Measurements from ENCODE around the gene BAG1.
A peak's percentile ranks its signal among the peaks of the same experiment; 100 is the strongest.

Gene BAG1

DNA sequence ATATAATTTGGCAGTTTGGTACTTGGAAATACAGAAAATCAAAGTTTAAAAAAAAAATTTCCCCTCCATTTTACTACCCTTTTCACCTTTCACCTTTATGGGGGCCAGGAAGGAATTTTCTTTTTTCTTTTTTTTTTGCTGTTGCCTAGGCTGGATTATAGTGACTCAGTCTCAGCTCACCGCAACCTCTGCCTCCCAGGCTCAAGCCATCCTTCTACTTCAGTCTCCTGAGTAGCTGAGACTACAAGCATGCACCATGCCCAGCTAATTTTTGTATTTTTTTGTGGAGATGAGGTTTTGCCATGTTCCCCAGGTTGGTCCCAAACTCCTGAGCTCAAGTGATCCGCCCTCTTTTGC is 9.4 kb upstream of the BAG1 start:
- DNase-seq (ENCODE audit: low read depth, low spot score), result no peak

DNA sequence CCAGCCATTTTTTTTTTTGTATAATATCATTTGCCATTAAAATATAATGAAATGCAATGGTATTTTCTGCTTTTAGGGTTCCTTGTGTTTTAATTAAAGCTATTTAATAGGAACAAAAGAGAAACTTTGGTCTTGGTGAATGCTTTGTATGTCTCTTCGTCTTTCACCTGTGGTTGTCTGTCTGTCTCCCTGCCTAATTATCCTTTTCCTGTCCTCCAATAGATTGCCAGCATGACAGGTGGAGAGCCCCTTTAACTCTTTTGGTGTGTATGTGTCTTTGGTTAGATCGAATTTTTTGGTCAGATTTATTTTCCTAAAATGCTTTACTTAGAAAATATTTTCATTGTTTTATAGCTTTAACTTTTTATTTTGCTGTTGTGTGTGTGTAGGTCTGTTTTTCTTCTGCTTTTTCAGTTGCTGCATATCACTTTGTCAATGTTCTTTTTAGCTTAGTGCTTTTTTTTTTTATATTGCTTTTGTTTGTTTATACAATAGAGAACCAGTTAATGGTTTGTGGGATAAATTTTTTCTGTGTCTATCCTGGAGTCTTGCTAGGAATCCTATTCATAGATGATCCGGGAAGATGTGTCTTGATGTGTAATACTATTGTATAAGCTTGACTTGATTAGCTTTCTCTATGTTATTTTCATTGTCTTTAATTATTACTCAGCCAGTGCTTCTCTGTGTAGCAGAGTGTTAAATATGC is 8.9 kb upstream of the BAG1 start:
- DNase-seq (ENCODE audit: low read depth, low spot score), result no peak

DNA sequence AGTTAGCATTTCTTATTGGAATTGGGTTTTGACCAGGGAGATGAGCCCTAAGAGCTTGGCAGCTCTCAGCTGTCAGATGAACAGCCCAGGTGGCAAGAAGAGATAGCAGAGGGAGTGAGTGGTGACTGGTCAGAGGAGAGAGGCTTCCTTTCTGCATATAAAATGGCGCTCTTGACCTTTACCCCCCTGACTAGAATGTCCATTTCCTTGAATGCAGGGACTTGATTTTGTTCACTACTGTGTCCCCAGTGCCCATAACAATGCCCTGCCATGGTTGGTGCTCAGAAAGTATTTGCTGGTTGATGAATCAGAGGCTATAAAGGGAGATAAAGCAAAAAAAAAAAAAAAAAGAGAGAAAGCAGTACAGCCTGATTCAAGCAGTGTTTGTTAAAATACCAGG is 7.6 kb upstream of the BAG1 start:
- no peak for DNase-seq (ENCODE audit: low read depth, low spot score)

DNA sequence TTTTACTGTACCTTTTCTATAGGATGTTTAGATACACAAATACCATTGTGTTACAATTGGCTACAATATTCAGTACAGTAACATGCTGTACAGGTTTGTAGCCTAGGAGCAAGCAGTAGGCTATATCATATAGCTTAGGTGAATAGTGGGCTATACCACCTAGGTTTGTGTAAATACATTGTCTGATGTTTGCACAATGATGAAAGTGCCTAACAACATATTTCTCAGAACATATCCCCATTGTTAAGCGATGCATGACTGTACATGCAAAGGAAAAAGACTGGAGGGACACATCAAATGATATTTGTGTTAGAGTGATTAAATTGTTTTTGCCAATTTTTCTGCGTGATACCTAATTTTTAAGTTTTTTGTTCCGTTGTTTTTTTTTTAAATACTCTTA is 5.6 kb upstream of the BAG1 start:
- no peak for DNase-seq (ENCODE audit: low read depth, low spot score)

DNA sequence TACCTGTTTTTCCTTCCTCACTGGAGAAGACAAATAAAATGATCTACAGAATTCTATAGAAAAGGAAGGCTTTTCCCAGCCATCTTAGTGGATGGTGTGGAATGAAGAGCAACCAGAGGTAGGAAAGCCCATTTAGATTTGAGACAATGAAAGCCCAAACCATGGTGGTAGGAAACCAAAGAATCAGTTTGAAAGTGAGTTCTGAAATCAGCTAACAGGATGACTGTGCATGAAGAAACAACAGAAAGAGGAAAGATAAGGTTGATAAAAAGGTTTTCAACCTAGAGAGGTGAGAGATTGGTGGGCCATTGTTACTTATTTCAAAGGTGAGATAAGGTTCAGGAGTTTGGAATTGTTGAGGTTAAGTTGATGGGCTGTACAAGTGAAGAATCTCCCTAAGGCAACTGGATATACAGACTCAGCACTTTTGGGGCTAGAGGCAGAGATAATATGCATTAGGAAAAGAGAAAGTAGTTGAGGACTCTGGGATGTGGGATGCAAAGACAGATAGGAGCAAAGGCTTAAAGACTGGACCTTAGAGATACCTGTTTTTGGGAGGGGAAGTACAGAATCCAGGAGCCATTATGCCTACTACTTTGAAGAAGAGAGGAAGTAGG is 2.8 kb upstream of the BAG1 start:
- no peak for DNase-seq (ENCODE audit: low read depth, low spot score)

DNA sequence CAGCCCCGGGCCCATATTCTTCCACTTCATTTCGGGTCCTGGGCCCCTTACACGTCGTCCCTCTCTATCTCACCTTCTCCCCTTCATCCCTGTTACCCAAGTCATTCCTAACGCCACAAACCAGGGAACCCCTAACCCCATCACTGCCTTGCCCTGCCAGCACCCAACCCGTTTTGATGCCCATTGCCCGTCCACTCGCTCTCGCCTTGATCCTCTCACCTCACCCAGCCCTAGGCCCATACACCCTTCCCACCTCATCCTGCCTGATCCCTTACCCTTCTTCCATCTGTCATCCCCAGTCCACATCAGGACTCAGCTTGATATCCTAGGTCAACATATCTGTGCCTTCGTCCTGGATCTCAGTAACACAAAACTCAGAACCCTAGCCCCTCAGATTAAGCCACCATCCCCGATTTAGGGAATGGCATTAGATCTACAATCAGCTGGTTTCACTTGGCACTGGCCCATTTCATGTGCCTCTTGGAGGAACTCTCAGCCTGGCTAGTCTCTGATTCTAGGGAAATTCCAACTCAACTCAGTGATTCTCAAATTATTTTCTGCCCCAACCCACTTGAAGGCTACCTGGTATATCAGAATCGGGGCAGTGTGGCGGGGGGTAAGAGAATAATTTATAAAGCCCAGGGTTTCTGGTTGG is 830 bp upstream of the BAG1 start:
- no peak for DNase-seq (ENCODE audit: low read depth, low spot score)

DNA sequence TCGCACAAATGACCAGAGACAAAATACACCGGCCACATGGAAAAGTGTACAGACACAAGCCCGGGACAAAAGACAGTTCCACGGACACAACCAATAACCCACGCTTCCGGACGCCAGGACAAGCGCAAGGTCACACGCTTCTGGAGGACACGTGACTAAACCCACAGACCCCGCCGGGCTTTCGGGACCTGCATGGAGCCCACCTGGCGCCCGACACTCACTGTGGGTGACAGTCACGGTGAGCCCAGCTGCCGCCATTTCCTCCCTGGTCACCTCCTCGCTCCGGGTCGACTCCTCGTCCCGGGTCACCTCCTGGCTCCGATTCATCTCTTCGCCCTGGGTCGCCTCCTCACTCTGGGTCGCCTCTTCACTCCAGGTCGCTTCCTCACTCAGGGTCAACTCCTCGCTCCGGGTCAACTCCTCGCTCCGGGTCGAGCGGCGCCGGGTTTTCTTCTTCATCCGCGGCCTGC is 470 bp downstream of the BAG1 start:
- peak; percentile 6 for DNase-seq (ENCODE audit: low read depth, low spot score)

DNA sequence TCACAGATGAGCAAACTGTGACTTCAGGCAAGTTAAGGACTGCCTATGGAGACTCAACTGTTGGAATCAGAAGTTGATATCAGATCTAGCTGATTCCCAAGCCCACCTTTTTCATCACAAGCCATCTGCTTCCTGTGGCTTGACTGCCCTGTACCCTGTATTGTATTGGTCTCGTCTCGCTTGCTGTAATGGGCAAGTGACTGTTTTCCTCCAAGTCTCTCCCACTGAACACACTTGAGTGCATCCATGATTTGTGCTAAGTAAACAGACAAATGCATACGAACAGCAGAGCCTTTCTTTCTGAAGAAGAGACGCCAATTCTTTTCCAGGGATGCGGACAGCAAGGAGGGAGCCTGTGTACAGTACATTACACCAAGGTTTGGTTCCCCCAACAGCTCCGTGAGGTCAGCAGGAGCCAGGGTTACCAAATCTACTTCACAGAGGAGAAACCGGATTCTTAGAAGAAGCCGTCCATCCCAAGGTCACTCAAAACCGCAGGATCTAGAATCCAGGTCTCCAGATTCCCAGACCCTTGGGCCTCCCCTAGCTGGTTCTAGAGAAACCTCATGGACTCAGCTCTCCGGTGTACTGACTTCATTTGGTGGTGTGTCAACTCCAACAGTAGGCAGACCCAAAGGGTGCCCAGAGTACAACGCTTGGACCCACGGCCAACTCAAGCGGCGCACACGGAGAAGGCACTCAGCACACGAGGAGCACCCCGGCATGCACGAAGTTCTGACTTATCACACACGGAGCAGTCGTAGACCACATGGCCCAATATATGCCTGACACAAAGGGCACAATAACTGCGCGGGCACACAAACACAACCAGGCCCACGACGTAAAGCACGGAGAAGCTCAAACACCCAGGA is 1.1 kb downstream of the BAG1 start:
- no peak for DNase-seq (ENCODE audit: low read depth, low spot score)

DNA sequence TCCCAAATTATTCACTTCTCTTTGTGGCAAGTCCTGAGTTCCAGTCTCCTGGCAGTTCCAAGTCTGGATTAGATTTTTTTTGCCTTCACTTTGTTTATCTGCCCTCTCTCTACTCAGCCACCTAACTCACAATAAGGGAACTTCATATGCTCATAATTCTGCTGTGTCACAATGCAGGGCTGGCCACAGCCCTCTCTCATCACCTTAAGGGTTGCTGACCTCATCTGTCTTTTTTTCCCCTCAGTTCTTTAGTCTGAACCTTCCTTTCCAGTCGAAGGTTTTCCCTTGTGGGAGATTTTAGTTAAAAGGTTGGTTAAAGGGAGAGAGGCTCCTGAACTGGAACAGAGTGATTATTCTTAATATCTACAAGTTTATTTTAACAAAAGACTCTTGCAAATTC is 4.1 kb downstream of the BAG1 start:
- no peak for DNase-seq (ENCODE audit: low read depth, low spot score)

DNA sequence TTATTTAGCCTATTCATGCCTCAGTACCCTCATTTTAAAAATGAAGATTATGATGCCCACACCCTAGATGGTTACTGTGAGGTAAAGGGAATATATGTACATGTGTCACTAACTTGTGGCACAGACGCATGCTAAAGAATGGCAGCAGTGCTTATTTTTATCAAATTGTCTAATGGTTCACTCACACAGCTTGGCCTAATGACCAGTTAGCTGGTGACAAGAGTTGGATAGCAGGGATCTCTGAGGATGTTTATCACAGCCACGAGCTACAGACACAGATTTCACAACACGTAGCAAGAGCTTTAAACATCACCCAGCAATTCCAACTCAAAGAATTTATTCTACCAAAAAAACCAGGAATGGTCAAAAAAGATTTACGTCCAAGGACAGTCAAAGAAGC is 7.2 kb downstream of the BAG1 start:
- no peak for DNase-seq (ENCODE audit: low read depth, low spot score)

DNA sequence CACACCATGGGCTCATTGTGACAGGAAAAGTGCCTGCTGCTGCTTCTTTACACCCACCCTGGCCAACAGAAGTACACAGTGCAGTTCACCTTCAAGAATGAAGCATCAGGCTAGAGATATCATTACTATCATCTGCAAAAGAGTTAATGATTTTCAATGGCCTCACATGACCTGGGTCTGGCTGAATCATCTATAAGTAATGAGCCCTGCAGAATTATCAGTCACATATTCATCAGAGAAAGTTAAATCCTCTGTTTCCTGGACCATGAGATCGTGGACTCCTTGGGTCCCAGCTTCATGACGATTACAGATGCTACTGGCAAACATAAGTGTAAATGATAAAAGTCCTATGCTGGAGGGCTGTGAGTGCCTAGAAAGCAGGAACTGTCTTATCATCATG is 8.3 kb downstream of the BAG1 start:
- no peak for DNase-seq (ENCODE audit: low read depth, low spot score)

DNA sequence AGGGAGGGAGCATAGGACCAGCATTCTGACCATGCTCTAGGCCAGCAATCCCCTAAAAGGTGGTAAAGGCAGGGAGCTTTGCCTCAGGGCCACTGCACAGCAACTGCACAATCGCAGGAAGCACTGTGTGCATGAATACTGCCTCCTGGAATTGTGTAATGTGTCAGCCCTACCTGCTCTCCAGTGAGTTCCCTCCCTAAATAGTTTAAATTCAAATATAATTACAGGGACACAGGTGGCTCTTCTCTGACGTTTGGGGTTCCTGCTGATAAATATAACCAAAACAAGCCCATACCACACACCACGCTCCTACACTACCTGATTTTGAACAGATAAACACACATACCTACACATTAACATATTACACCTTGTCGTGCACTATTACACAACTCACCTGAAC is 9.0 kb downstream of the BAG1 start:
- DNase-seq (ENCODE audit: low read depth, low spot score), result no peak

DNA sequence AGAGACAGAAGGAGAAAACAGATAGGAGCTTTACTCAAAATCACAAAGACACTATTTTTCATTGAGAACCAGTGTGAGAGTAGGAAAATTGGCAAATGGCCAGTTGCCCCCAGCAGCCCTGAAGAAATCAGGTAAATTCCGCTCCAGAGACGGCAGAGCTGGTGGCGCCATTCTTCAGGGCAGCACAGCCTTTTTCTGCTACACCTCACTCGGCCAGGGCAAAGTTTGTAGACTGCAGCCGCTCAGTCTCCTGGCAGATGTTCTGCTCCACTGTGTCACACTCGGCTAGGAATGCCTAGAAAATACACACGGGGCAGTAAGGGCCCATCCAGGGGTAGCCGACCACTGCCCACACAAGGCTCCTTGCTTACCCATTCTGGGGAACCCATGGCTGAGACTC is 9.5 kb downstream of the BAG1 start:
- DNase-seq (ENCODE audit: low read depth, low spot score), result no peak

DNA sequence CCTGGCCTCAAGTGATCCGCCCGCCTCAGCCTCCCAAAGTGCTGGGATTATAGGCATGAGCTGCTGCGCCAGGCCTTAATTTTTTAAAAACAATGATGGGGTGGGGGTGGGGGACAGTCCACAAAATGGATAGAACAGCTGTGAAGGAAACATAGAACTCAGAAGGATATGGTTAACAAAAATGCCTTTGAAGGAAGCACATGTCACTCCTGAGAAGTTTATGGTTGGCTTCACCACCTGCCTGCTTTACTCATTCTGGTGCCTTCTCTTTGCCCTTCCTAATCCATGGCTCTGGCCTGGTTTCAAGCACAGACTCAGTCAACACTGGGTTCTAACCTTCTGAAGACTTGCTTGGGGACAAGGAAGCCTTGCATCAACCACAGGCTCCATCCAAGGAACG is 10.3 kb downstream of the BAG1 start:
- no peak for DNase-seq (ENCODE audit: low read depth, low spot score)

DNA sequence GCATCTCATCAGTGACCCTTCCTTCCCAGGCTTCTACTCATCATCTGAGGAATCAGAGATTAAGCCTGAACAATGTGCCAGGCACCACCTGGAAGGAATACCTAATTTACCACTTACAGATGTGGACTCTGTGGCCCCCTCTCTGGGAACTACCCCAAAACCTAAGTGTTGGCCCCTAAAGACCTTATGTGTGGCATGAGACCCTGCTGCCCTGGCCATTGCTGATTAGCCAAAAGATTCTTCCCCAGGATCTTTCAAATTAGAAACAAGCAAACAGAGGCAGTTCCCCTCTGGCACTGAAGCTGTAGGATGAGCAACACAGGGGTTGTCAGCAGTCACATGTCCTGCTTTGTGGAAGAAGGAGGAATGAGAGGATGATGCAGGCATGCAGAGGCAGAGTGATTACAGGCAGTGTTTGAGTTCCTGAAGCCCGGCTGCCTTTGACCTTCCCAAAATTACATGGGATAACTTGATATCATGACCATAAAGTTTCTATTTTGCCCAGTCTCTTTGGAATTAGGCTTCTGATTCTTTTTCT is 14.0 kb downstream of the BAG1 start:
- DNase-seq (ENCODE audit: low read depth, low spot score), result no peak

DNA sequence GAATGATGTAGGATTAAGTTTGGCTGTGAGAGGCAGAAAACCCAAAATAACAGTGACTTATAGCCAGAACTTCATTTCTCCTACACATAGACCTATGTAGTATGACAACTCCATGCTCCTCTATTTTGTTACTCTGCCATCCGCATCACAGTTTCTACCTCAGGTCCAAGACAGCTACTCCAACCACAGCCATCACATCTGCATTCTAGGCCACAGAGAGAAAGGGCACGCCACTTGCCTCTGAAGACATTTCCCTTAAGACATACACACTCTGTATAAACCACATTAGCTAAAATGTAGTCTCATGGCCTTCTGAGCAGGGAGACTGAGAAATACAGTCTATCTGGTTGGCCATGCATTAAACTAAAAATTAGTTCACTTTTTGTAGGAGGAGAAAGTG is 14.5 kb downstream of the BAG1 start:
- DNase-seq (ENCODE audit: low read depth, low spot score), result no peak

DNA sequence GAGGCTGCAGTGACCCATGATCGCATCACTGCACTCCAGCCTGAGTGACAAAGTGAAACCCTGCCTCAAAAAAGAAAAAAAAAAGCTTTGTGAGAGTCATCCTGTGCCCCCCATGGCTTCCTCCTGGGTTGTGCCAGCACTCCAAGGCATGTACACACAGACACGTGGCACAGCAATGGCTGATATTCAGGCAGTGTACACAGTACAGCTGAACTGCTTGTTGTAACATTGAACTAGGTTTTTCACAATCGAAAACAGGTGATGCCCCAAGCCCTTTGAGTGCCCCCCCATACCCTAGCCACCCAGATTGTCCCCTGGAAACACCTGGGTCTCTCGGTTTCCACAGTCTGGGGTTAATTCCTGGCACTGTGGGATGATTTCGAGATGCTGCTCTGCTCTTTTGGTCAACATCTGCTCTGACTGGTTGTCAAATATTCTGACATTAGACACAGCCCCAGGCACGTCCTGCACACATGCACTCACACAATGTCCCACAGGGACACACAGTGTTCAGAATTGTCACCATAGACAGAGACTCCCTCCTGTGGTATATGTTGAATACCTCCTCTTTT is 15.3 kb downstream of the BAG1 start:
- no peak for DNase-seq (ENCODE audit: low read depth, low spot score)

DNA sequence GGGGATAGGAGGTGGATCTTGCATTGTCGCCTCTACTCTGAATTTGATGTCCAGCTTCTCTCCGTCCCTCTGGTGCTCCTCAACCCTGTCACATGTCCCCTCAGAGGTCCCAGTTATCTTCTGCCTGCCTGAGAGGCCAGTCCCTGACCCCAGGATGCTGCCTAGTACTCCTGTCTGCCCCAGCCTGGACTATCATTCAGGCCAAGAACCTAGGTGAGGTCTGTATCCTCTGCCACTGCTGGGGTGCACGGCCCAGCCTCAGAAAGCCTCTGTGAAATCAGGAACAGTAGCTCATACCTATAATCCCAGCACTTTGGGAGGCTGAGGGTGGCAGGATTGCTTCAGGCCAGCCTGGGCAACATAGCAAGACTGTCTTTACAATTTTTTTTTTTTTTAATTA is 15.9 kb downstream of the BAG1 start:
- no peak for DNase-seq (ENCODE audit: low read depth, low spot score)

DNA sequence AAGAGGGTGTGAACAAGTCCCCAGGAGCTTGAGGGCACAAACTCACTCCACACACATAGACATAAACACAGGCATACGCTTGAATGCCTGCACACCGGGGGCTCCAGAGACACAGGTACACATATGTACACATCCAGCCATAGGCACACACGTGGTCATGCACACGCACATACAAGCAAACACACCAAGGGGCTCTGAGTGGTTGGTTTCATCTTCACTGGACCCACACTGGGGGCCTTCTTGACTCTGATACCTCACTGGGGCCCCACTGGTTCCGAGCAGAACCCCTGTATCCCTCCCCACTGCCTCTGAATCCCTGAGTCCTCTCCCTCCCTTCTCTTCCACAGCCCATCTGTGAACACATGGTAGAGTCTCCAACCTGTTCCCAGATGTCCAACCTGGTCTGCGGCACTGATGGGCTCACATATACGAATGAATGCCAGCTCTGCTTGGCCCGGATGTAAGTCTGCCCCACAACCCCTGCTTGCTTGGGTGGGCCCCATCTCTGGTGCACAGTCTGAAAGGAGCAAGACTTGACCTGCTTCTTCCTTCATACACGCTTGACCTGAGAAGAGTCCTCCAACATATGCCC is 18.1 kb downstream of the BAG1 start:
- DNase-seq (ENCODE audit: low read depth, low spot score), result no peak

DNA sequence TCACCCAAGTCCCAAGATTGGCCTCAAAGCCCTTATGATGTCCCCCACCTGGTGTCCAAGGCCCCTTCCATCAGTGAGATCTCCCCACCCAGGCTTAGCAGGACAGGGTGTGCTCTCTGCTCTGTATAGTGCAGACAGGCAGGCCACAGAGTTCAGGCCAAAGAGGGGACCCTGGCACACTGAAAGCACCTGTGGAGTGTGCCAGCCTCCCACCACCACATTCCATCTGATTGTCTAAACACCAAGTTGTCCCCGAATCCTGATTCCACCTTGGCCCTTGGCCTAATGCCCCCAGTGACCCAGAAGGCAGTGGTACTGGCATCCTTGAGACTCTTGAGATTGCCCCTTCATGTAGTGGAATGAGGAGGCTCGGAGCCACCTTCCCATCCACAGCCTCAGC is 19.2 kb downstream of the BAG1 start:
- no peak for DNase-seq (ENCODE audit: low read depth, low spot score)

DNA sequence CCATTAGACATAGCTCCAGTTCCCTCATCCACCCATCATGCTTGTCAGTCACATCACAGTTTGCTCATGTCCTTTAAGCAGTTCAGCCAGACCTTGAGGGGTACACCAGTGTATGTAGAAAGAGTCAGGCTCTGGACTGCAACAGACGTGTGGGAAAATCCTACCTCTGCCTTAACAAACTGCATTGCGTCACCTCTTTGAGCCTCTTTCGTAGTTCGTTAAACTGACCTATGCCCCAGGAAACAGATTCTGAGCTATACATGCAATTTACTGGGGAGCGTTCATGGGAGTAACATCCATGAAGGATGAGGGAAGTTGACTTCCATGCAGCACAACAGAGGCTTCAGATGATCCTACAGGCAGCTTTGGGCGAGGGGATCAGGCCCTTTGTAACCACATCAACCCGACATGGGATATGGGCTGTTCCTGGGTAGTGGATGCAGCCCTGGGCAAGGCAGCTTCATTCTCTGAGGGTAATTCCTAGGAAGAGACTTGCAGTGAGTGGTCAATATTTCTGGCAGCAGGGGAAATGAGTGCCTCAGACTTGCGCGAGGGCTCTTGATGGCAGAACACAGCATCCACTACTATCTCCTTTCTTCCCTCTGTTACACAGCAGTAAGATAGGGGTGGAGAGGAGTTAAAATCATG is 20.2 kb downstream of the BAG1 start:
- no peak for DNase-seq (ENCODE audit: low read depth, low spot score)

Data from activated CD4-positive, CD25-positive, alpha-beta regulatory T cell treated with anti-CD3 and anti-CD28 coated beads, Interleukin-2, amount 50 U/mL, for 16 hours (primary cell).